ENCODE results near the gene PRKCH. TPM values are rescaled to one million over a fixed set of nuclear protein-coding genes. Genes with fewer than 3 reads are reported as not detected.

The PRKCH gene
- total RNA-seq, 1 donor: 3.3 TPM

DNA sequence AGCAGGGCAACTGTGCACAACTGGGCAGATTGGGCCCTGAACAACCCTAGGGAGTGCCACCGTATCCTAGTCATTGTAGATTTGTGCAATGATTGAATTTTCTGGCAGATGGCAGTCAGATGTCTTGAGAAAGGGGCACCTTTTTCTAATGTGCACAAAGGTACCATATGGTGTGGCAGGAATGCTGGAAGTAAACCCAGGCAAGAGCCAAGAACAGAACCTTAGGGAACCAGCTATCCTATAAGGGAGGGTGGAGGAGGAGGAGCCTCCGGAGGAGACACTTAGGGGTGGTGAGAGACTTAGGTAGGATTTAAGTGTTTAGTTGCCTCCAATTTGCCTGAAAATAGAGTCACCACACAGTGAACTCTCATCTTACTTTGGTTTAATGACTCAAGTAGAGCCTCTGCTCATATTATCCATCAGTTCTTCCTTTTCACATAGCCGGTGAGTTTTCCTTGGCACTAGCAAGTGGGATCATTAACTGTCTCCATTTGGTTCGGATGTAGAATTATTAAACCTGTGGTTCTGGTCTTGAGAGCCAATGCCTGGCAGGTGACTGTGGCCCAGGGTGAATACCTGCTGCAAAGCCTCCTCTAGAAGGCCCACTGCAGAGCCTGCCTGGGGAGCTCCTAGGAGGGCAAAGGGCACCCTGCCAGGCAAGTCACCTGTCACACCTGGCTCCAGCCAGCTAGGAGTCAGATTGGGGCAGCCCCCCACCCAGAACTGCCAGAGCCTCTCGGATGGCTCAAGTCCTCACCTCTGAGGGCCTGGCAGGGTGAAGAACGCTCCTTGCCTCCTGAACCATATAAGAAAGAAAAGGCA lies 189.6 kb downstream of the PRKCH start:
- TF ChIP-seq, protein P1, sequence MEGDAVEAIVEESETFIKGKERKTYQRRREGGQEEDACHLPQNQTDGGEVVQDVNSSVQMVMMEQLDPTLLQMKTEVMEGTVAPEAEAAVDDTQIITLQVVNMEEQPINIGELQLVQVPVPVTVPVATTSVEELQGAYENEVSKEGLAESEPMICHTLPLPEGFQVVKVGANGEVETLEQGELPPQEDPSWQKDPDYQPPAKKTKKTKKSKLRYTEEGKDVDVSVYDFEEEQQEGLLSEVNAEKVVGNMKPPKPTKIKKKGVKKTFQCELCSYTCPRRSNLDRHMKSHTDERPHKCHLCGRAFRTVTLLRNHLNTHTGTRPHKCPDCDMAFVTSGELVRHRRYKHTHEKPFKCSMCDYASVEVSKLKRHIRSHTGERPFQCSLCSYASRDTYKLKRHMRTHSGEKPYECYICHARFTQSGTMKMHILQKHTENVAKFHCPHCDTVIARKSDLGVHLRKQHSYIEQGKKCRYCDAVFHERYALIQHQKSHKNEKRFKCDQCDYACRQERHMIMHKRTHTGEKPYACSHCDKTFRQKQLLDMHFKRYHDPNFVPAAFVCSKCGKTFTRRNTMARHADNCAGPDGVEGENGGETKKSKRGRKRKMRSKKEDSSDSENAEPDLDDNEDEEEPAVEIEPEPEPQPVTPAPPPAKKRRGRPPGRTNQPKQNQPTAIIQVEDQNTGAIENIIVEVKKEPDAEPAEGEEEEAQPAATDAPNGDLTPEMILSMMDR (IDR thresholded peaks at IDR 0.05; ENCODE audit: extremely low read depth, low read depth, low read length): no peak
- DNase-seq (ENCODE audit: insufficient read length, low spot score, missing footprints): no peak
- H3K4me3 ChIP-seq (ENCODE audit: insufficient read depth, low read length): no peak overlapping the region

DNA sequence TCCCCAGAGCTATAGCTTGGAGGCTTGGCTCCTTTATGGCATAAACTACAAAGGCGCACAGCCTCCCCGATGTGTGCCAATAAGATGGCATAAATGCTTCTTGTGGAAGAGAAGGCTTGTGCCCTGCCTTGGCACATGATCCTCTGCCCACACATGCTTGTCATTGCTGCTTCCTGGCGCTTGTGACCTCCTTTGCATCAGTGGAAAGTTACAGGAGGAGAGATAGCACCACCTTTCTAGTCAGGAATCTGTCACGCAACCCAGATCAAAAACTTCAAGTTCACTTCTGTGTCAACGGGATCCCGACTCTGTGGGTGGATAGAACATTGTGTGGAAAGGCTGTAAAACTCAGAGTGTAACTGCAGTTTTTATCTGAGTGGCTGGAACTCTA lies 190.2 kb downstream of the PRKCH start:
- Histone ChIP-seq H3K4me2 (ENCODE audit: insufficient read depth, low read length) (no peak overlapping the region), H2AFZ (ENCODE audit: low read length) (no peak overlapping the region), H3K79me2 (ENCODE audit: insufficient read depth, low read length) (no peaks in the 10 kb centered on the region), H3K36me3 (ENCODE audit: insufficient read depth, low read length) (no peaks in the 10 kb centered on the region), H3K4me1 (ENCODE audit: insufficient read depth, low read length) (peaks cover 37% of the 10 kb centered on the region), H3K9me3 (ENCODE audit: low read depth, low read length) (no peaks in the 10 kb centered on the region), H3K27me3 (ENCODE audit: insufficient read depth, low read length) (no peaks in the 10 kb centered on the region), H4K20me1 (ENCODE audit: insufficient read depth, low read length) (no peaks in the 10 kb centered on the region), H3K4me3 (ENCODE audit: insufficient read depth, low read length) (no peak overlapping the region), H3K27ac (ENCODE audit: low read depth, low read length) (peak overlapping the region; percentile 54)
- TF ChIP-seq, protein P1 (IDR thresholded peaks at IDR 0.05; ENCODE audit: extremely low read depth, low read depth, low read length): no peak
- DNase-seq (ENCODE audit: insufficient read length, low spot score, missing footprints): no peak

More for the DNA sequence above, 189.6 kb downstream of the PRKCH start:
- Histone ChIP-seq H4K20me1 (ENCODE audit: insufficient read depth, low read length) (no peaks in the 10 kb centered on the region), H3K4me1 (ENCODE audit: insufficient read depth, low read length) (peaks cover 36% of the 10 kb centered on the region), H2AFZ (ENCODE audit: low read length) (no peak overlapping the region), H3K36me3 (ENCODE audit: insufficient read depth, low read length) (no peaks in the 10 kb centered on the region), H3K4me2 (ENCODE audit: insufficient read depth, low read length) (no peak overlapping the region), H3K27ac (ENCODE audit: low read depth, low read length) (no peak overlapping the region), H3K9me3 (ENCODE audit: low read depth, low read length) (no peaks in the 10 kb centered on the region), H3K79me2 (ENCODE audit: insufficient read depth, low read length) (no peaks in the 10 kb centered on the region), H3K27me3 (ENCODE audit: insufficient read depth, low read length) (no peaks in the 10 kb centered on the region)

DNA sequence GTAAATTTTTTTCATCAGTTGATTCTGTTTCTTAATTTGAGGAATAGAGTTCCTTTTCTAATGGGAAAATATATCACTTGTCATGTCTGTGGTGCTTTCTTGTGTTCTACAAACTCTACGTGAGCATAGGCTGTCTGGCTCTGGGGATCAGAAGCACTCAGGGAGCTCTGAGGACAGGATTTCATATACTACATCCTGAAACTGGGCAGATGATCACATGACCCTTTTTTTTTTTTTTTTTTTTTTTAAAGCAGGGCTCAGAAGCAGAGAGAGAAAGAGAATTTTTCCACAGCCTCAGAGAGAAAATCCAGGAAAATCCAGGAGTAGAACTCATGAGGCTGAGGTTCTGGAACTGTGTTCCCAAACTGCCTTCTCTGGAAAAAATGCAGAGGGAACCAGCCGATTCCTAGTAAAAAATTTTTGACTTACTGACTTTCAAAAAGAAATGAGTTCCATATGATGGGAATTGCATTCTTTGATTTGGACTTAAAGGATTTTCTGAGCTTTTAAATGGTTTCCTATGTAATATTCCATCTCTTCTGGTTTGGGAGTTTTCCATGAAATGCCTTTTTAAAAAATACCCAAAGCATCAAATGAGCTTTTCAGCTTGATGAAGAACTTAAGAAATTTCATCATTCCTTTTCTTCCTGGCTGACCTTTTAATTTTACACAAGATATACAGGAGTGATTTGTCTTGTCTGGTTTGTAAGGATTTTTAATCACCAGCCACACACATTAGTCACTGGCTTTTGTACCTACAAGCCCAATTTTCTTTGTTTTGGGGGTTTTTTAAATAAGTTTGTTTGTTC lies 190.9 kb downstream of the PRKCH start:
- Histone ChIP-seq H3K4me2 (ENCODE audit: insufficient read depth, low read length) (peak overlapping the region; percentile 9), H3K27ac (ENCODE audit: low read depth, low read length) (peak overlapping the region; percentile 54)

More for the DNA sequence above, 190.9 kb downstream of the PRKCH start:
- no peak for DNase-seq (ENCODE audit: insufficient read length, low spot score, missing footprints)
- Histone ChIP-seq H3K4me3 (ENCODE audit: insufficient read depth, low read length) (no peak overlapping the region), H3K36me3 (ENCODE audit: insufficient read depth, low read length) (no peaks in the 10 kb centered on the region), H3K79me2 (ENCODE audit: insufficient read depth, low read length) (no peaks in the 10 kb centered on the region), H4K20me1 (ENCODE audit: insufficient read depth, low read length) (no peaks in the 10 kb centered on the region), H3K4me1 (ENCODE audit: insufficient read depth, low read length) (peaks cover 43% of the 10 kb centered on the region), H2AFZ (ENCODE audit: low read length) (no peak overlapping the region), H3K9me3 (ENCODE audit: low read depth, low read length) (no peaks in the 10 kb centered on the region), H3K27me3 (ENCODE audit: insufficient read depth, low read length) (no peaks in the 10 kb centered on the region)
- TF ChIP-seq, protein P1 (IDR thresholded peaks at IDR 0.05; ENCODE audit: extremely low read depth, low read depth, low read length): no peak
